T-cell (primary cell): ENCODE results near the gene MCCD1. TPM values are rescaled to one million over a fixed set of nuclear protein-coding genes. Genes with fewer than 3 reads are reported as not detected.
"Not testable (repeated sequence)": the region's sequence is repeated elsewhere in the genome, so short reads cannot be mapped to it uniquely, and the experiment has no call there.

ENCODE experiments used
- ATAC-seq, 4 experiments: fragments of 200-7000 bp in 3 of 4; fragments of 150-1000 bp in 1 of 4; cut with Tn5 transposase; replicated peaks in 1 of 4; 1 replicate in 3 of 4; 2 replicates in 1 of 4; pipeline ENCODE4 v1.10.0; 2021; ENCODE audit warnings: moderate library complexity in 3 of 4, mild to moderate bottlenecking in 2 of 4, moderate number of reproducible peaks in 1 of 4
- CTCF ChIA-PET, 2 donors: fragments of 300-600 bp; sonication (Branson Sonifier 250); formaldehyde crosslinking; loops; one replicate each; lab custom pipeline; 2022; ENCODE audit warnings: antibody characterized with exemption in 2 of 2; lab: Charles Lee
- POLR2A ChIA-PET, 2 donors: fragments of 300-600 bp; sonication (Branson Sonifier 250); formaldehyde crosslinking; loops; one replicate each; lab custom pipeline; 2022; ENCODE audit warnings: antibody characterized with exemption in 2 of 2; lab: Charles Lee
- DNase-seq, 35 experiments: peaks; one replicate each; pipeline versions ENCODE4 v3.0.0 to v3.0.0-alpha.2; 2013 to 2023
- H3K27ac ChIP-seq: one replicate; pipeline ENCODE4 v1.5.1; 2013; ENCODE audit warnings: low read length
- H3K27me3 ChIP-seq, 2 experiments: replicated peaks in 1 of 2; 1 replicate in 1 of 2; 2 replicates in 1 of 2; pipeline versions ENCODE4 v1.6.1 to v1.7.0; 2013; ENCODE audit warnings: low read length in 1 of 2, mixed read lengths in 1 of 2; ENCODE audit not compliant: control insufficient read depth in 2 of 2, insufficient read depth in 2 of 2; ENCODE audit errors: extremely low read depth in 1 of 2
- H3K36me3 ChIP-seq, 2 donors: 1 replicate in 1 of 2; 2 replicates in 1 of 2; pipeline versions ENCODE4 v1.6.1 to v1.7.0; 2013; ENCODE audit warnings: low read length in 1 of 2; ENCODE audit not compliant: control insufficient read depth in 2 of 2, insufficient read depth in 1 of 2; ENCODE audit errors: extremely low read depth in 1 of 2
- H3K4me1 ChIP-seq, 2 experiments: 1 replicate in 1 of 2; 2 replicates in 1 of 2; pipeline versions ENCODE4 v1.6.1 to v1.7.0; 2013; ENCODE audit warnings: low read length in 2 of 2, mixed read lengths in 1 of 2; ENCODE audit not compliant: insufficient read depth in 2 of 2, control insufficient read depth in 1 of 2; ENCODE audit errors: extremely low read depth in 1 of 2
- H3K4me3 ChIP-seq, 2 donors: 1 replicate in 1 of 2; 2 replicates in 1 of 2; pipeline versions ENCODE4 v1.5.1 to v1.7.0; 2013; ENCODE audit warnings: mild to moderate bottlenecking in 2 of 2, low read length in 1 of 2, moderate library complexity in 1 of 2; ENCODE audit not compliant: control insufficient read depth in 1 of 2; ENCODE audit errors: extremely low read depth in 1 of 2
- H3K9me3 ChIP-seq: 2 replicates; pipeline ENCODE4 v1.7.0; 2013
- H3K27ac Mint-ChIP-seq, 2 donors: one replicate each; pipeline ENCODE4 v1.8.0; 2020 to 2021; ENCODE audit warnings: mild to moderate bottlenecking in 2 of 2, mixed read lengths in 2 of 2
- H3K27me3 Mint-ChIP-seq, 2 donors: one replicate each; pipeline ENCODE4 v1.8.0; 2021 to 2022; ENCODE audit warnings: mixed read lengths in 2 of 2
- H3K36me3 Mint-ChIP-seq: one replicate; pipeline ENCODE4 v1.8.0; 2021; ENCODE audit warnings: mixed read lengths
- H3K4me1 Mint-ChIP-seq, 3 donors: one replicate each; pipeline ENCODE4 v1.8.0; 2020 to 2022; ENCODE audit warnings: mixed read lengths in 3 of 3, mild to moderate bottlenecking in 1 of 3
- H3K4me3 Mint-ChIP-seq, 3 donors: one replicate each; pipeline ENCODE4 v1.8.0; 2020 to 2022; ENCODE audit warnings: mild to moderate bottlenecking in 3 of 3, mixed read lengths in 3 of 3, moderate library complexity in 3 of 3
- H3K9me3 Mint-ChIP-seq, 3 donors: one replicate each; pipeline ENCODE4 v1.8.0; 2020 to 2022; ENCODE audit warnings: mixed read lengths in 3 of 3
- WGBS: methylation state at CpG from one replicate; pipeline ENCODE4 v1.1.5; 2013; ENCODE audit warnings: missing lambda C conversion rate; ENCODE audit not compliant: insufficient coverage; 5-methylcytosine and 5-hydroxymethylcytosine counted together
- total RNA-seq, 35 experiments: library from RNA in 6 of 35; stranded (reverse) in 6 of 35; fragments of 120-200 nt in 1 of 35; gene quantifications; one replicate each; pipeline versions ENCODE4 v1.2.1 to v1.2.4 and lab custom pipeline; 2013 to 2026

Gene MCCD1
- total RNA-seq, 5 donors from 2014 or later (not counting 1 experiment from before 2014, with no cell fraction given) = not detected

- H3K36me3 ChIP-seq = not testable (repeated sequence)
- WGBS = no CpG with 5 or more reads among the region's 9 CpGs
These were observed 42.5 kb upstream of the MCCD1 start for GRCh38 chr6:31486065-31486837.

GRCh38 chr6:31487674-31488073 is 41.1 kb upstream of the MCCD1 start:
- DNase-seq, CTCF ChIA-PET, H3K27ac ChIP-seq, ATAC-seq, H3K27me3 Mint-ChIP-seq, H3K27ac Mint-ChIP-seq, H3K9me3 ChIP-seq, H3K4me3 Mint-ChIP-seq, H3K9me3 Mint-ChIP-seq, H3K4me3 ChIP-seq, H3K36me3 ChIP-seq, H3K36me3 Mint-ChIP-seq, H3K27me3 ChIP-seq, POLR2A ChIA-PET: not testable (repeated sequence)
- 100% methylated on average over 1 of the region's 6 CpGs for WGBS
- H3K4me1 ChIP-seq = peaks cover 0 to 19% of the 10 kb centered on the region in 2 experiments
- H3K4me1 Mint-ChIP-seq = peaks cover 7 to 18% (median 12%) of the 10 kb centered on the region in 3 donors

More at GRCh38 chr6:31486065-31486837, 42.5 kb upstream of the MCCD1 start:
- peak in 2 of 4 experiments; percentile 19 to 32 for ATAC-seq
- DNase-seq, H3K36me3 Mint-ChIP-seq, H3K4me1 ChIP-seq, H3K4me3 ChIP-seq, H3K27ac ChIP-seq, H3K4me3 Mint-ChIP-seq, H3K9me3 Mint-ChIP-seq, H3K9me3 ChIP-seq, H3K4me1 Mint-ChIP-seq, H3K27ac Mint-ChIP-seq, H3K27me3 ChIP-seq, H3K27me3 Mint-ChIP-seq, CTCF ChIA-PET, POLR2A ChIA-PET: not testable (repeated sequence)

- Mint-ChIP-seq H3K4me1 (peaks cover 16 to 24% (median 19%) of the 10 kb centered on the region in 3 donors), H3K9me3 (no peaks in the 10 kb centered on the region), H3K4me3 (no peak overlapping the region), H3K27me3 (no peaks in the 10 kb centered on the region), H3K36me3 (peaks cover 5% of the 10 kb centered on the region), H3K27ac (no peak overlapping the region)
- Histone ChIP-seq H3K36me3 (no peaks in the 10 kb centered on the region), H3K4me1 (peaks cover 5 to 30% of the 10 kb centered on the region in 2 experiments), H3K4me3 (no peak overlapping the region), H3K9me3 (no peaks in the 10 kb centered on the region), H3K27me3 (no peaks in the 10 kb centered on the region), H3K27ac (no peak overlapping the region)
- POLR2A ChIA-PET = interaction anchor here in 1 of 2 donors (0.7 kb wide), 1 partner anchor 42 kb away, joined by 3 read pairs; no protein-coding TSS in a partner anchor
- ATAC-seq (no peak), DNase-seq (no peak)
- 100% methylated on average over 1 of the region's 4 CpGs for WGBS
- CTCF ChIA-PET = interaction anchor here (0.6 to 1.1 kb wide), 2 partner anchors 52 to 1474 kb away, joined by 3 to 4 read pairs; partner anchors contain the start of gene DDX39B (in 1 of the 2)
These were observed 39.7 kb upstream of the MCCD1 start for GRCh38 chr6:31489086-31489485.

DNA sequence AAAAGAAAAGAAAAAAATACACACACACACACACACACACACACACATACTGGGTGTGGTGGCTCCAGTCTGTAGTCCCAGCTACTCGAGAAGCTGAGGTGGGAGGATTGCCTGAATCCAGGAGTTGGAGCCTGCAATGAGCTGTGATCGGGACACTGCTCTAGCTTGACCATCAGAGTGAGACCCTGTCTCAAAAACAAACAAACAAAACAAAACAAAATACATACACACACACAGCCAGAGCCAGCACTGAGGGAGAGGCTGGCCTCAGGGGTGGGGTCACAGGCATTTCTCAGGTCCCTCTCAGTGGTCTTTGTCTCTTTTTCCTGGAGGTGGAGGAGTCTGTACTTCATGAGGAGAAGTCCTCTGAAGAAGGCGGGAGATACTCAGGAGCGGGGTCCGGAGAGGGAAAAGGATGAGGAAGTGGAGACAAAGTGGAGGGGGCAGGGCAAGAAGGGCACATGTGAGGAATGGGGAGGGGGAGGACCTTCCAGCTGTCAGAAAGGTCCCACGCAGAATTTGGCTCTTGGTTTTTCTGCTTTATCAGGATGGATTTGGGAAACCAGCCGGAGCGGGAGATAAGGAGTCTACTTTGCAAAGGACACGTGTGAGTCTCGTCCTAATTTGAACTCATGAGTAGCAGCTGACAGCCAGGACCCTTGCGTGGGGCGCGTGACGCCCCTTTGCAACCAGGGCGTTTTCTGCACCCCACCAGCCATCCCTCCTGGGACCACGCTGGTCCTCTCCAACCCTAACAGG is 38.5 kb upstream of the MCCD1 start:
- Mint-ChIP-seq H3K9me3 (no peaks in the 10 kb centered on the region), H3K27ac (no peak overlapping the region), H3K4me1 (peaks cover 23 to 28% (median 24%) of the 10 kb centered on the region in 3 donors), H3K36me3 (peaks cover 5% of the 10 kb centered on the region), H3K27me3 (no peaks in the 10 kb centered on the region), H3K4me3 (peak overlapping the region in 1 of 3 donors; percentile 13)
- no peaks in the 10 kb centered on the region for H3K27me3 ChIP-seq
- CTCF ChIA-PET = interaction anchor here (0.6 to 1.1 kb wide), 2 partner anchors 51 to 111 kb away, joined by 4 to 6 read pairs; partner anchors contain the start of gene DDX39B (in 1 of the 2)
- peaks cover 5 to 35% of the 10 kb centered on the region in 2 experiments for H3K4me1 ChIP-seq
- WGBS = 55% methylated on average over 4 of the region's 16 CpGs
- DNase-seq (no peak), ATAC-seq (no peak)
- no peaks in the 10 kb centered on the region for H3K36me3 ChIP-seq
- H3K4me3 ChIP-seq = no peak overlapping the region
- POLR2A ChIA-PET = no interaction called here
- no peaks in the 10 kb centered on the region for H3K9me3 ChIP-seq
- no peak overlapping the region for H3K27ac ChIP-seq

- Mint-ChIP-seq H3K4me3 (peak overlapping the region; percentile 77 to 93 (median 83)), H3K4me1 (peaks cover 49 to 54% (median 49%) of the 10 kb centered on the region in 3 donors), H3K27ac (peak overlapping the region; percentile 76 to 89)
- Histone ChIP-seq H3K4me3 (peak overlapping the region; percentile 66 to 94), H3K4me1 (peaks cover 13 to 61% of the 10 kb centered on the region in 2 experiments)
- H3K9me3 Mint-ChIP-seq, ATAC-seq, H3K36me3 ChIP-seq, H3K27me3 Mint-ChIP-seq, H3K27me3 ChIP-seq, DNase-seq, H3K36me3 Mint-ChIP-seq, H3K27ac ChIP-seq, H3K9me3 ChIP-seq: not testable (repeated sequence)
- POLR2A ChIA-PET = interaction anchor here in 1 of 2 donors (0.7 kb wide), 1 partner anchor 48 kb away, joined by 3 read pairs; no protein-coding TSS in a partner anchor
- CTCF ChIA-PET = interaction anchor here in 1 of 2 donors (1.0 to 5.3 kb wide), 3 partner anchors 48 to 56 kb away, joined by 5 to 30 read pairs (median 10); partner anchors contain the start of genes ATP6V1G2, DDX39B and NFKBIL1
- 10% methylated on average over 2 of the region's 2 CpGs for WGBS
These were observed 35.2 kb upstream of the MCCD1 start for GRCh38 chr6:31493550-31493874.
